ENCODE results near the gene CAPN11.

CAPN11 gene
- long read RNA-seq, partial matches to known transcripts = 0 of 3 reads
- long read RNA-seq, other reads (novel, unspliced or antisense) = 3 of 3 reads

DNA sequence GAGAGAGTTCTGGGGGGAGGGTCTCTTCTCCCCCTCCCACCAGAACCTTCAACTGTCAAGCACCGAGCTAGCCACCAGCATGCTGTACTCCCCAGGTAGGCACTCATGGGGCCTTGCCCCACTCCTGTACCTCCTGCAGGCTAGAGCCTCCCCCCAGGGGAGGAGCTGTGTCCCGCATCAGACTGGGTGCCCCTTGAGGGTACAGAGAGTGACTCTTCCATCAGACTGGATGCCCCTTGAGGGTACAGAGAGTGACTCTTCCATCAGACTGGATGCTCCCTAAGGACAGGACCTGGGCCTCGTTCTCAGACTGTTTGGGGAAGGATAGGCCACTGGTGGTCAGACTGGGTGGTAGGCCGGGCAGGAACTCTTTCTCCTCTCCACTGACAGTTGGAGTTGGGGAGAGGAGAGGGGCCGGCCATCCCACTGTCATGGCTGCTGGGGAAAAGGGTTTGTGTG lies at the start of gene CAPN11:
CAPN11 (plus strand) TSS at position 51 of the 459 bp plus-strand sequence; CDS start at position 80, 29 bp downstream.
- no peak for DNase-seq (ENCODE audit: low read depth in 1 of 2, low spot score in 1 of 2)
- Histone ChIP-seq H3K27me3 (ENCODE audit: insufficient read depth, poor library complexity, severe bottlenecking) (no peaks in the 10 kb centered on the region), H3K4me3 (replicated peaks; ENCODE audit: insufficient read depth, low read length) (no peak within 1 kb of the TSS), H3K27ac (replicated peaks) (no peak within 1 kb of the TSS)
- TF ChIP-seq POLR2AphosphoS5 (IDR thresholded peaks at IDR 0.05; ENCODE audit: low read depth) = no peak
- TF ChIP-seq CTCF (IDR thresholded peaks at IDR 0.05; ENCODE audit: insufficient read depth, low read length) = no peak
- TF ChIP-seq SPI1 (IDR thresholded peaks at IDR 0.05; ENCODE audit: borderline replicate concordance, low read depth) = no peak
- TF ChIP-seq, protein P1, sequence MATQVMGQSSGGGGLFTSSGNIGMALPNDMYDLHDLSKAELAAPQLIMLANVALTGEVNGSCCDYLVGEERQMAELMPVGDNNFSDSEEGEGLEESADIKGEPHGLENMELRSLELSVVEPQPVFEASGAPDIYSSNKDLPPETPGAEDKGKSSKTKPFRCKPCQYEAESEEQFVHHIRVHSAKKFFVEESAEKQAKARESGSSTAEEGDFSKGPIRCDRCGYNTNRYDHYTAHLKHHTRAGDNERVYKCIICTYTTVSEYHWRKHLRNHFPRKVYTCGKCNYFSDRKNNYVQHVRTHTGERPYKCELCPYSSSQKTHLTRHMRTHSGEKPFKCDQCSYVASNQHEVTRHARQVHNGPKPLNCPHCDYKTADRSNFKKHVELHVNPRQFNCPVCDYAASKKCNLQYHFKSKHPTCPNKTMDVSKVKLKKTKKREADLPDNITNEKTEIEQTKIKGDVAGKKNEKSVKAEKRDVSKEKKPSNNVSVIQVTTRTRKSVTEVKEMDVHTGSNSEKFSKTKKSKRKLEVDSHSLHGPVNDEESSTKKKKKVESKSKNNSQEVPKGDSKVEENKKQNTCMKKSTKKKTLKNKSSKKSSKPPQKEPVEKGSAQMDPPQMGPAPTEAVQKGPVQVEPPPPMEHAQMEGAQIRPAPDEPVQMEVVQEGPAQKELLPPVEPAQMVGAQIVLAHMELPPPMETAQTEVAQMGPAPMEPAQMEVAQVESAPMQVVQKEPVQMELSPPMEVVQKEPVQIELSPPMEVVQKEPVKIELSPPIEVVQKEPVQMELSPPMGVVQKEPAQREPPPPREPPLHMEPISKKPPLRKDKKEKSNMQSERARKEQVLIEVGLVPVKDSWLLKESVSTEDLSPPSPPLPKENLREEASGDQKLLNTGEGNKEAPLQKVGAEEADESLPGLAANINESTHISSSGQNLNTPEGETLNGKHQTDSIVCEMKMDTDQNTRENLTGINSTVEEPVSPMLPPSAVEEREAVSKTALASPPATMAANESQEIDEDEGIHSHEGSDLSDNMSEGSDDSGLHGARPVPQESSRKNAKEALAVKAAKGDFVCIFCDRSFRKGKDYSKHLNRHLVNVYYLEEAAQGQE (IDR thresholded peaks at IDR 0.05; ENCODE audit: insufficient replicate concordance, low read depth) = no peak
- no peak for TF ChIP-seq GABPA (IDR thresholded peaks at IDR 0.05; ENCODE audit: low read depth)

DNA sequence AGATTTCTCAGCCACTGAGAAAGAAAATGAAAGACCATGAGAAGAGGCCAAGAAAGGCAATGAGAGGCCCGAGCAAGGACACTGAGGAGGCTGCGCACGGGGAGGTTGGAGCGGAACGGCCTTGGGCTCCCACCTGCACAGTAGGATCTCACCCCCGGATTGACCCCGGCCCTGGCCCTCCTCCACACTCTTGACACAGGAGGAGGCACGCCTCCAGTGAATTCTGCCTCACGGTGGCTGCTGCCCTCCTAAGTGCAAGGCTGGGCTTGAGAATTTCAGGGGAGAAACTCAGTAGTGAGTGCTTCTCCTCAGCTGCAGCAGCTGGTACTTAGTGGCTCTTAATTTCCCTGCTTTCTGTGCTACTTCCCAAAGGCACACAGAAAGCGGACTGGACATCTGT lies 49.4 kb upstream of the CAPN11 start:
- H3K27ac ChIP-seq (replicated peaks) = no peak overlapping the region
- H3K27me3 ChIP-seq (ENCODE audit: insufficient read depth, poor library complexity, severe bottlenecking) = no peaks in the 10 kb centered on the region
- TF ChIP-seq, protein P1 (IDR thresholded peaks at IDR 0.05; ENCODE audit: insufficient replicate concordance, low read depth) = no peak
- TF ChIP-seq SPI1 (IDR thresholded peaks at IDR 0.05; ENCODE audit: borderline replicate concordance, low read depth) (no peak), GABPA (IDR thresholded peaks at IDR 0.05; ENCODE audit: low read depth) (no peak), POLR2AphosphoS5 (IDR thresholded peaks at IDR 0.05; ENCODE audit: low read depth) (no peak), CTCF (IDR thresholded peaks at IDR 0.05; ENCODE audit: insufficient read depth, low read length) (no peak)
- no peak overlapping the region for H3K4me3 ChIP-seq (replicated peaks; ENCODE audit: insufficient read depth, low read length)
- DNase-seq (ENCODE audit: low read depth in 1 of 2, low spot score in 1 of 2) = no peak

- Histone ChIP-seq H3K27ac (replicated peaks) (no peak overlapping the region), H3K27me3 (ENCODE audit: insufficient read depth, poor library complexity, severe bottlenecking) (no peaks in the 10 kb centered on the region), H3K4me3 (replicated peaks; ENCODE audit: insufficient read depth, low read length) (no peak overlapping the region)
- TF ChIP-seq, protein P1 (IDR thresholded peaks at IDR 0.05; ENCODE audit: insufficient replicate concordance, low read depth) = no peak
- TF ChIP-seq POLR2AphosphoS5 (IDR thresholded peaks at IDR 0.05; ENCODE audit: low read depth) (no peak), GABPA (IDR thresholded peaks at IDR 0.05; ENCODE audit: low read depth) (no peak), CTCF (IDR thresholded peaks at IDR 0.05; ENCODE audit: insufficient read depth, low read length) (no peak), SPI1 (IDR thresholded peaks at IDR 0.05; ENCODE audit: borderline replicate concordance, low read depth) (no peak)
- DNase-seq (ENCODE audit: low read depth in 1 of 2, low spot score in 1 of 2) = no peak
Measured at GRCh38 chr6:44110005-44110676, 48.5 kb upstream of the CAPN11 start.

Data from HL-60 (cell line).